Measurements from ENCODE around the gene ZNRF3.
A peak's percentile ranks its signal among the peaks of the same experiment; 100 is the strongest.
"Not testable (repeated sequence)": the region's sequence is repeated elsewhere in the genome, so short reads cannot be mapped to it uniquely, and the experiment has no call there.

Gene ZNRF3

GRCh38 chr22:28883657-28883916, 215 bp downstream of the ZNRF3 start:
- DNase-seq: no peak
- in situ Hi-C loops (cut with MboI; ENCODE audit: low pct_unique_long_range_greater_than_20kb, low sequenced_read_pairs): no loop called here

GRCh38 chr22:28883917-28884746, 760 bp downstream of the ZNRF3 start:
- in situ Hi-C loops (cut with MboI; ENCODE audit: low pct_unique_long_range_greater_than_20kb, low sequenced_read_pairs): no loop called here
- no peak for DNase-seq

DNA sequence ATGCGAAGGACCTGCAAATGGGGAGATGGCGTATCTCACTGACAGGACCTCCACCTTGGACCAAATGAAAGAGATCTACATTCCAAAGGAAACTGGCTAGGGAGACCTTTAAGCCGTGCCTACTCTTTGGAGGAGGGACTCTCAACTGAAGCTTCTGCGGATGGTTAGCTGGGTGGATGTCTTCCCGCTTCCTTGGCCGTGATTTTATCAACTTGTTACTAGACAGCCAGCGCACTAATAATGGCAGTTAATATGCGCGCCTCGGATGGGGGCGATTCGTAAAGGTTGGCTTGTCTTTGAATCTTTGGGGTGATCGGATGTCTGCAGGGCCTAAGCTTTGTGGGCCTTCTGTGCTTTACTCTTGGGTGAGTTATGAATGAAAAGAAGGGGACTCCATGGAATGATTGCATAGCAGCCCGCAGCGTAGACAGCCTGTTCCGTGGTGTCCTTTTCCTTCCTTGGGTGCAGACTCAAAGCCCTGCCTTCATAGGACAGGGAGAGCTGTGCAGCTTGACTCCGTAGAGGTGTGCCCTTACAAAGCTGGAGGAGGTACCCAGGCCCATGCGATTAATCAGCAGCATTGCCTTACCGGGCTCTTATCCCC, 1.5 kb downstream of the ZNRF3 start:
- no peak for DNase-seq
- in situ Hi-C loops (cut with MboI; ENCODE audit: low pct_unique_long_range_greater_than_20kb, low sequenced_read_pairs): no loop called here

- no peak for DNase-seq
- in situ Hi-C loops (cut with MboI; ENCODE audit: low pct_unique_long_range_greater_than_20kb, low sequenced_read_pairs): no loop called here
These were observed 2.6 kb downstream of the ZNRF3 start for GRCh38 chr22:28885939-28886338.

- DNase-seq: not testable (repeated sequence)
These were observed 3.3 kb downstream of the ZNRF3 start for GRCh38 chr22:28886679-28887078.

DNA sequence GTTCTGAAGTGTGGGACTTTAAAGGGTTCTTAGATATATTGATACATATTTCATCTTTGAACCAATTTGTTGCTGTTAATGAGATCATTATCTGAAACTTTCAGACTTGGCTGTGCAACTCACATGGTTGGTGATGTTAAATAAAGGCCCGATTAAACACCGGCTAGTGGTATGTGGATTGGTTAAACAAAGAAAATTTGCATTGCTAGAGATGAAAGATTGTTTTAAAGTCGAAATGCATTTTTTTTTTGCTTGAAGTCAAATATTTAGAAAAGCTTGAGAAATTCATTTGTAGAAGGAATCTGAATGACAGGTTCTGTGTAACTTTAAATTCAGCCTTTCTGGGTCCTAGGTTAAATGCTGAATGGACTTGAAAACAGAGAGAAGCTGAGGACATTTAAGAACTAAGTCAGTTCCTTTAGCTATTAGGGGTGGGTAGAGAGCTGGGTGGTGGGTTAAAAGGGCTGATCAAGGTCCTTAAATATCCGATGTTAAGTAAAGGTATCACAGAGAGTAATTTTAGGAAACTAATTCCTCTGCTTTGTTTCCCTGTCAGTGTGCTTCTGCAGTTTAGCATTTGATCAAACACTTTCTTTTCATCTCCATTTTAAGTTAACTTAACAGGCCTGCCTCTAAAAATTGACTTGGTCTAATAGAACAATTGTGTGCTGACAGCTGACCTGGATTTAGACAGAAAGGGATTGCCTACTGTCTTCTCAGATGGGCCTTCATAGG, 4.5 kb downstream of the ZNRF3 start:
- in situ Hi-C loops (cut with MboI; ENCODE audit: low pct_unique_long_range_greater_than_20kb, low sequenced_read_pairs): no loop called here
- DNase-seq: no peak

More at GRCh38 chr22:28886679-28887078, 3.3 kb downstream of the ZNRF3 start:
- in situ Hi-C loops (cut with MboI; ENCODE audit: low pct_unique_long_range_greater_than_20kb, low sequenced_read_pairs): not testable (repeated sequence)

GRCh38 chr22:28889478-28890024, 6.2 kb downstream of the ZNRF3 start:
- DNase-seq: no peak
- in situ Hi-C loops (cut with MboI; ENCODE audit: low pct_unique_long_range_greater_than_20kb, low sequenced_read_pairs): no loop called here

DNA sequence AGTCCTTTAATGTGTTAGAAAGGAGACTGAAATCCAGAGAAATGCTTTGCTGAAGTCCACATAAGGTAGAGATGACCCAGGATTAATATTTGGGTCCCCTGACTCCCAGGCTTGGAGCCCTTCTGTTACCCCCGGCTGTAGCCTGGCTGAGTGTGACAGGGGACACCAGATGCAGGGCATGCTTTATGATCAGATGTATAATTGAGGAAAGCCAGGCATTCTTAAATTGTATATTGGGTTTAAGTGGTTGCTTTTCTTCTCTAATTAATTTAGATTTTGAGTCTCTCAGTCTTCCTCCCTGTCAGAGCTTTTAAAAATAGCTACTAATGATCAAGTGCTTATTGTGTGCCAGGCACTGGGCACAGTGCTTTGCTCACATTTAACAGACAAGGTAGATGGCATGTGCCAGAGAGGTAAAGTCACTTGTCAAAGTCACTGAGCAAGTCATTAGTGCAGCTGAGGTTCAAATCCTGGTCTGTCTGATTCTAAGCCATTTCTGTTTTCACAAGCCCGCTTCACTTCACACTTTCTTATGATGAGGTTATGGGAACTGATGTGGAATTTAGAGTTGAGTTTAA, 7.9 kb downstream of the ZNRF3 start:
- DNase-seq: no peak
- in situ Hi-C loops (cut with MboI; ENCODE audit: low pct_unique_long_range_greater_than_20kb, low sequenced_read_pairs): no loop called here

GRCh38 chr22:28892175-28892731, 8.9 kb downstream of the ZNRF3 start:
- no peak for DNase-seq
- in situ Hi-C loops (cut with MboI; ENCODE audit: low pct_unique_long_range_greater_than_20kb, low sequenced_read_pairs): no loop called here

GRCh38 chr22:28893810-28894209, 10.4 kb downstream of the ZNRF3 start:
- in situ Hi-C loops (cut with MboI; ENCODE audit: low pct_unique_long_range_greater_than_20kb, low sequenced_read_pairs): no loop called here
- no peak for DNase-seq

GRCh38 chr22:28894334-28894733, 11.0 kb downstream of the ZNRF3 start:
- in situ Hi-C loops (cut with MboI; ENCODE audit: low pct_unique_long_range_greater_than_20kb, low sequenced_read_pairs): no loop called here

DNA sequence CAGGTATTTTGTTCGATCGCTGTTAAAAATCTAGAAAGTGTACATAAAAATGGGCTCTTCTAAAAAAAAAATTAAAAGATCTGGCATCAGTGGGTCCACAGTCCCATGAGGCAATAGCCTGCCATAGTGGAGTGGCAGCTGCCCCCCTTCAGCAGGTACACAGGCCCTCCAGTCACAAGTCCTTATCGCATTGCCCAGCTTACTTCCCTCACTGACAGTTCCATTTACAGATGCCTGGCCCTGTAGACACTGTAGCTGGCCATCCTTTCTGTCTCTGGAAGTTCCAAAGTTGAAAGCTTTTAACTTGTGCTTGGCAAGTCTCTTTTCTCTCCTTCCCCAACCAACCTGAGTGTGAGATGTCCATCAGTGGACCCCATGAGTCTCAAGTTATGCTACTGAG, 11.4 kb downstream of the ZNRF3 start:
- DNase-seq: no peak
- in situ Hi-C loops (cut with MboI; ENCODE audit: low pct_unique_long_range_greater_than_20kb, low sequenced_read_pairs): no loop called here

More at GRCh38 chr22:28894334-28894733, 11.0 kb downstream of the ZNRF3 start:
- DNase-seq: peak; percentile 42

DNA sequence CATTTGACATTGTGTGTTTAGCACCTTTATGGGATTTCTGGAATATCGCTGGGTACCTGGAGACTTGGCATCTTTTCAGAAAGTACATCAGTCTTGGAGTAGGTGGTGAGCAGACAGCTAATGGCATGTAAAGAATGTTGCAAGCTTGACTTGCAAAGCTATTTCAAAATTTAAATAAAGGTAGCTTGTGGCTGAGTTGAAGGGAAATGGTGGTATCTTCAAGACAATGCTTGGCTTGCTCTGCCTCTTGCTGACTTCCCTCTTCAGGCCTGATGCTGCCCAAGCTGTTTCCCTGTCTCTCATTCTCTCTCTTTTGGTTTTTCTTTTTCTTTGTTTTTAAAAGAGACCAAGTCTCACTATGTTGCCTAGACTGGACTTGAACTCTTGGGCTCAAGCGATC, 13.2 kb downstream of the ZNRF3 start:
- in situ Hi-C loops (cut with MboI; ENCODE audit: low pct_unique_long_range_greater_than_20kb, low sequenced_read_pairs): no loop called here
- peak; percentile 42 for DNase-seq

DNA sequence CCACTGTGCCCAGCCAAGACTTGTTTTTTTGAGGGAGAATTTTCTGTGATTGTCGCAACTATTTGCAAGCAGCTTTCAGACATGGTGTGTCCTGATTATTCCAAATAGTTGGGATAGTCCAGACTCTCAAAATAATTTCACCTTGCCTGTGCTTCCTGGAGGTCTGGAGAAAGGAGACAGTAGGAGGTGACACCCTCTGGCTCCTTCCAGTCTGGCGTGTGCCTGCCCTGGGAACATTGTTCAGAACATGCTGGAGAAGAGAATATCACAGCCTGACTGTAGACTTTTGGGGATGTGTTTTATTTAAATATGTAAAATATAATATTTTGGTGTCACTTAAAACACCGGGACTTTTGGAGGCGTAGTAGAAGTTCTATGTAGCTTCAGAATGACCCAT, 14.9 kb downstream of the ZNRF3 start:
- no peak for DNase-seq
- in situ Hi-C loops (cut with MboI; ENCODE audit: low pct_unique_long_range_greater_than_20kb, low sequenced_read_pairs): no loop called here

DNA sequence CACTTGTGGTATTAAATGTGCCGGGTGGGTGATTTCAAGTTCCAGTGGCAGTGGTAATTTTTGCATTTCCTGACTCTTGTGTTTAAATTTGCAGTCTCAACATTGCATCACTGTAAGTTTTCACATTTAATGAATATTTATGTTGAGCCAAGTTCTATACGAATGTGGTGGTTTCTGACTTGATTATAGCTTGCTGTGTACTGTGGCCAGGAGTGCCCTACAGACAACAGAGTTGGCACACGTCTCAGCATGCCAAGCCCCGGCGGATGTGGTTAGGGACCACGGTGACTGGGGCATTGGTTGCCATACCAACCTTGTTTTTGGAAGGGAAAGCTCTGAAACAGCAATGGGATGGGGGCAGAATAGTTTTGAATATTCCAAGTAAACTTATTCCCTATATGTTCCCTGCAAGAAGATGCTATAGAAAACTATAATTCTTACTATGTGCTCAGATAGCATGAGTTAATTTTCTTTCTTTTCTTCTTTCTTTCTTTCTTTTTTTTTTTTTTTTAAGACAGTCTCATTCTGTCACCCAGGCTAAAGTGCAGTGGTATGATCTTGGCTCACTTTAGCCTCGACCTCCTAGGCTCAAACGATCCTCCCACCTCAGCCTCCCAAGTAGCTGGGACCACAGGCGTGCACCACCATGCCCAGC, 16.0 kb downstream of the ZNRF3 start:
- in situ Hi-C loops (cut with MboI; ENCODE audit: low pct_unique_long_range_greater_than_20kb, low sequenced_read_pairs): no loop called here
- no peak for DNase-seq

DNA sequence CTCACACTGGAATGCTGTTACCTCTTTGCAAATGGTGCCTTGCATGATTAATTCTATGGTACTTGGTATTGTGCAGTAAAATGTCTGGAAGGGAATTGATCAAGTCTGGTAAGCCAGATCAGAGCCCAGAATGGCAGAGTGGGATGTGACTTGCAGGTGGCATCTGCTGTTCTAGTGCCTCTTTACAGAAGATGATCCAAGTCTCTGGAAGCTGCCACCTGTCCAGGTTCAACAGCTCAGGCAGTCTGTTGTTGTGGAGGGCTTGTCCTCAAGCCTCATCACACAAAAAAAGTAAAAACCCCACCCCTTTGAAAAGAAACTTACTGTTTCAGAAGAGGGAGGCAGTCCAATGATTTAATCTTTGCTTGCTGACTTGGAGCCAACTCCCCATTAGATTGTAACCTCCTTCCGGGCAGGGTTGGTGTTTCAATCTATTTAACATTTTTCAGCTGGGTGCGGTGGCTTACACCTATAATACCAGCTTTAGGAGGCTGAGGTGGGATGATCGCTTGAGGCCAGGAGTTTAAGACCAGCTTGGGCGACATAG, 17.1 kb downstream of the ZNRF3 start:
- in situ Hi-C loops (cut with MboI; ENCODE audit: low pct_unique_long_range_greater_than_20kb, low sequenced_read_pairs): no loop called here
- DNase-seq: no peak

- DNase-seq: no peak
- in situ Hi-C loops (cut with MboI; ENCODE audit: low pct_unique_long_range_greater_than_20kb, low sequenced_read_pairs): no loop called here
These were observed 19.1 kb downstream of the ZNRF3 start for GRCh38 chr22:28902490-28902889.

GRCh38 chr22:28903080-28903479, 19.7 kb downstream of the ZNRF3 start:
- in situ Hi-C loops (cut with MboI; ENCODE audit: low pct_unique_long_range_greater_than_20kb, low sequenced_read_pairs): no loop called here
- DNase-seq: no peak

DNA sequence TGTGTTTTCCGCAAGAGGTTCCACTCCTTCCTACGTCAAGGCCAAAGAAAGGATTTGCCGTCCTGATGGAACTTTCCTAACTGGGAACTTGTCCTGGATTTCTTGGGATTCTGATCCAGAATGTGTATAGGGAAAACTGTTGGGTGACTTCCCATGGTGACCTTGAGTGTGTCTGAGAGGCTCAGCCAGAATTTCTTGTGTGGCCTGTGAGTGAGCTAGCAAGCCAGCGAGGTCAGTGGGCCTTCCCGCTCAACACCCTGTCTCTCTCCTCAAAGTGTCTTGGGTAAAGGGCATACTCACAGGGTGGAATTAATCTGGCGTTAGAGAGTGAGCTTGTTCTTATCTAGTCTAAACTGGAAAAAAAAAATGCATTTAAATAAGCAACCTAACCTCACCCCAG, 20.4 kb downstream of the ZNRF3 start:
- DNase-seq: no peak
- in situ Hi-C loops (cut with MboI; ENCODE audit: low pct_unique_long_range_greater_than_20kb, low sequenced_read_pairs): no loop called here
